Activated CD4-positive, alpha-beta T cell treated with anti-CD3 and anti-CD28 coated beads, Interleukin-2, amount 50 U/mL, for 1 hour (primary cell): ENCODE results near the gene ING5.

Source experiments
- DNase-seq: peaks from one replicate; pipeline ENCODE4 v3.0.0-alpha.2; 2020

The ING5 gene

GRCh38 chr2:241673189-241673663 is 28.6 kb upstream of the ING5 start:
- DNase-seq: no peak

- no peak for DNase-seq
These were observed 27.8 kb upstream of the ING5 start for GRCh38 chr2:241673797-241674725.

- no peak for DNase-seq
These were observed 26.0 kb upstream of the ING5 start for GRCh38 chr2:241675885-241676284.

GRCh38 chr2:241676665-241677064 is 25.2 kb upstream of the ING5 start:
- no peak for DNase-seq

GRCh38 chr2:241677392-241677791 is 24.4 kb upstream of the ING5 start:
- no peak for DNase-seq

GRCh38 chr2:241678307-241678706 is 23.5 kb upstream of the ING5 start:
- DNase-seq: no peak

GRCh38 chr2:241678784-241679540 is 22.9 kb upstream of the ING5 start:
- no peak for DNase-seq

- no peak for DNase-seq
These were observed 21.8 kb upstream of the ING5 start for GRCh38 chr2:241680044-241680443.

GRCh38 chr2:241680827-241681599 is 20.8 kb upstream of the ING5 start:
- DNase-seq: no peak

- no peak for DNase-seq
These were observed 15.6 kb upstream of the ING5 start for GRCh38 chr2:241686324-241686649.

GRCh38 chr2:241686650-241687425 is 15.0 kb upstream of the ING5 start, which contains the start of gene DTYMK:
DTYMK (minus strand) TSS chr2:241686815; CDS start chr2:241686783, 32 bp downstream.
- DNase-seq: peak; percentile 93

GRCh38 chr2:241689306-241689705 is 12.5 kb upstream of the ING5 start:
- peak; percentile 21 for DNase-seq

GRCh38 chr2:241690202-241690717 is 11.6 kb upstream of the ING5 start:
- DNase-seq: no peak

- DNase-seq: no peak
These were observed 9.4 kb upstream of the ING5 start for GRCh38 chr2:241692448-241692847.

- no peak for DNase-seq
These were observed 6.2 kb upstream of the ING5 start for GRCh38 chr2:241695651-241696050.

- no peak for DNase-seq
These were observed 765 bp upstream of the ING5 start for GRCh38 chr2:241701149-241701398.

GRCh38 chr2:241702155-241703031 is 554 bp downstream of the ING5 start:
- peak; percentile 87 for DNase-seq

GRCh38 chr2:241703032-241703604 is 1.3 kb downstream of the ING5 start:
- DNase-seq: peak; percentile 7

GRCh38 chr2:241706537-241706936 is 4.7 kb downstream of the ING5 start:
- no peak for DNase-seq

- no peak for DNase-seq
These were observed 7.0 kb downstream of the ING5 start for GRCh38 chr2:241708879-241709278.

- no peak for DNase-seq
These were observed 17.3 kb downstream of the ING5 start for GRCh38 chr2:241719093-241719492.
